Astrocyte of the hippocampus (primary cell): Measurements from ENCODE around the gene RS1.

Experiments
- DNase-seq: peaks from one replicate; pipeline ENCODE4 v3.0.0; 2011; ENCODE audit warnings: low read depth, low spot score

The RS1 gene

DNA sequence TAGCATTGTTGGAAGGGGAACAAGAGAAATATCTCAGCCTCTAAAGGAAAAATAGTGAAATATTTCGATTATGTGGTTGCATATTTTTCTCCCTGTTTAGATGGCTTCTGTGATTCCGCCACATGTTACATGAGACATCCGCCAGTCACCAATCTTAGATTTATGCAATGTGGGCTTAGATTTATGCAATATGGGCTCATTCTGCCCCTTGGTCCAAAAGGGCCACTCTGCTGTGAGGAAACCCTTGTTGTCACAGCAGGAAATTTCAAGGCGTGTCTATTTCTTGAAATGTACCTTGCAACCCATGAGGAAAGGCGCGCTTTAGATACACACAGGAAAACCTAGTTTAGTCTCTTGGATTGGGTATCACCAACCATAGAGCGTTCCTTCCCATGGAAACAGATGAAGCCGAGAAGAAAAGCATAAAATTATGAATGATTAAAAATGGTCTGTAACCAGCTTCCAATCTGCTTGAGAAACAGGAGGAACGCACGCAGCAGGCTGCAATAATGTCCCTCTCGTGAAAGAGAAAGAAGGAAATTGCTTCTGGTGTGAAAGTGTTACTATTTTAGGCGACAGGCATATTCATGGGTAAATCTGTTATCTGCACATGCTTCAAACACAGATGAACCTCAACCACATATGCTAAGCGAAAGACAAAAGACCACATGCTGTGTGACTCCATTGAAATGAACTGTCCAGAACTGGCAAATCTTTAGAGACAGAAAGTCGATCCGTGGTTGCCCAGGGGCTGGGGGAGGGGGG, 3.7 kb downstream of the RS1 start:
- DNase-seq: no peak

DNA sequence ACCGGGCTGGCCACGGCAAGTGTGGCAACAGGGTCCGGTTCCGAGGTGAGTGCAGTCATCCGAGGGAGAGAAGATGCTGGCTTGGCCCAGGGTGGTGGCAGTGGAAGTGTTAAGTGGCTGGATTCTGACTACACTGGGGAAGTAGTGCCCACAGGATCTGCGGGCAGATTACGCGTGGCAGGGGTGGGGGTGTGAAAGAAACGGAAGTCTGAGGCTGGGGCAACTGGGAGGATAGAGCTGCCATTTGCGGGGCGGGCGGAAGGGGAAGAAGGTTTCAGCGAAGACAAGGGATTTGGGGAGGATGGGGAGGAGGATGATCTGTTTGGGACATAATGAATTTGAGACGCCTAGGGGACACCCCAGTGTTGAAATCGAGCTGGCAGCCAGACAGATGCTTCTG, 5.3 kb downstream of the RS1 start:
- DNase-seq: no peak

DNA sequence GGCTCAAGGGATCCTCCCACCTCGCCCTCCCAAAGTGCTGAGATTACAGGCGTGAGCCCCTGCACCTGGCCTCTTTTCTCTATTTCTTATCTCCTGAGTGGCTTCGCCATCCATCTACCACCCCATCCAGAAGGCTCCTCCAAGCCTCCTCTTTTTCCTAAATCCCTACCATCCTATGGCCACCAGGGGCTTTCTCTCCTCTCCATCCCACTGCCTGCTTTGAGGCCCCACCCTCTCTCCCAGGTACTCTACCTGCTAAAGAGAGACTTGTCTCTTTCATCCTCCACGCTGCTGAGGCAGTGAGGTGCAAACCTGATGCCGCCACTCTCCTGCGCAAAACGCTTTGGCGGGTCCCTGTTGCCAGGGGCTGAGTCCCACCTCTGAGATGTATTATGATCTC, 7.0 kb downstream of the RS1 start:
- no peak for DNase-seq

GRCh38 chrX:18661273-18661672, 10.6 kb downstream of the RS1 start:
- DNase-seq: no peak

GRCh38 chrX:18654875-18655836, 16.8 kb downstream of the RS1 start:
- peak; percentile 70 for DNase-seq

DNA sequence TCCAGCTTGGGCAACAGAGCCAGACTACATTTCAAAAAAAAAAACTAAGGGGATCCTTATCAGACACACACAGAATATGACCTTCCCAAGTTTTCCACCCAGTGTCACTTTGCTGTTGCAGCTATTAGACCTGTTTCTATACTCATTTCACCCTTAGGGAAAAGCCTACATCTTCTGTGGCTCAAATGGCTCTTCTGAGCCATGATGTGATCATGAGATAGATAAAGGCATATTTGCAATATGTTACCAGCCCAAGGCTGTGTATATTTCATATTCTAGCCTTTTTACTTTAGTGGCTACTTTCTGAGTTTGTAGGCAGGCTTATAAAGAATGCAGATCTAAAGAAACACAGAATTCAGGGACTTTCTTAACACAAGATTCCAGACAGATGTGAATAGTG, 19.3 kb downstream of the RS1 start:
- DNase-seq: no peak

DNA sequence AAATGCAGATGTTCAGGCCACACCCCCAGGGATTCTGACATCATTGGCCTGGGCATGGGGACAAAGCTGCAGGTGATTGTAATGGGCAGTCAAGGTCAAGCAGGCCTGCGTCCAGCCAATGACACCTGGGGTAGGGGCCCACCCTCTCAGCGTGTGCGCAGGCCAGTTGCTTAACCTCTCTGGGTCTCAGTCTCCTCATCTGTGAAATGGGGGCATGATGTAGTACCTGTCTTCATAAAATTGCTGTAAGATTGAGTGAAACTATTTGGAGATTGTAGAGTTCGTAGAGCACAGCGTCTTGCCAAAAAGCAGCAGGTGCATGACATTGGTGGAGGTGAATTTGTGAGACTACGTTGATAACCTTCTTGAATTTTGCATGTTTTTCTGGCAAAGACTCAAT, 21.2 kb downstream of the RS1 start:
- DNase-seq: no peak

- DNase-seq: peak; percentile 32
Observed at GRCh38 chrX:18649498-18649951, 22.4 kb downstream of the RS1 start.

- DNase-seq: no peak
Observed at GRCh38 chrX:18647621-18648020, 24.3 kb downstream of the RS1 start.

DNA sequence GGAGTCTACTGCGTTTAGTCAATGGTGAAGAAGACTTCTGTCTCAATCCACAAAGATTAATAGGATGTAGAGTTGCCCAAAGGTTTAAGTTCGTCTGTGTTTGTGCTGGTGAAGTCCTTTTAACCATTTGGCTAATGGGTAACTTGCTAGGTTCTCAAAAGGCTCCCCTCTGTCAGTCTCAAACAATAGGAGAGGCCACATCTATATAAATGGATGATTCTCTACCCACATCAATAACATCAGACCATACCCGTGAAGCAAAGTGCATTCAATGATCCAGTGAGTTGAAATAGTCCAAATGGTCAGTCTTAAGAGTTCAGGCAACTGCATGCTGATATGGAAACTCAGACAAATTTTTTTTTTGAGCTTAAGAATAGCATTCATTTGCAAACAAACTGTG, 28.1 kb downstream of the RS1 start:
- DNase-seq: no peak

GRCh38 chrX:18643243-18643642, 28.7 kb downstream of the RS1 start:
- DNase-seq: no peak

DNA sequence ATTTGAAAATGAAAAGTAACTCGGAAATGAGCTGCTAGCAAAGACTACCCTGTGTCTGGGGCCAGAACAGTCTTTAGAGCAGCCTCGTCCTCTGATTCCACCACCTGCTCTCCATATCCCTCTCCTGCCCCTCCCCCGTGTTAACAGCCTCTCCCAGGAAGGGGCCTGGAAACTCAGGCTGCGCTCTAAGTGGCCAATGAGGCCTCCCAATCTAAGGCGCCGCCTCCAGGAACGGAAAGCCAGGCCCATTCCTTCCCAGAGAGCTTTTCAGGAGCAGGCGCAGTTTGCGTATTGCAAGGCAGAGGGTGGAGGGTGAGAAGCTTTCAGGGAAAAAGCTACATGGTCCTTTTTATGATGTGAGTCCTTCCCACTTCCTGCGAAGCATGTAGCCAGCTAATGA, 31.2 kb downstream of the RS1 start:
- DNase-seq: no peak

GRCh38 chrX:18639280-18639679, 32.6 kb downstream of the RS1 start:
- no peak for DNase-seq

DNA sequence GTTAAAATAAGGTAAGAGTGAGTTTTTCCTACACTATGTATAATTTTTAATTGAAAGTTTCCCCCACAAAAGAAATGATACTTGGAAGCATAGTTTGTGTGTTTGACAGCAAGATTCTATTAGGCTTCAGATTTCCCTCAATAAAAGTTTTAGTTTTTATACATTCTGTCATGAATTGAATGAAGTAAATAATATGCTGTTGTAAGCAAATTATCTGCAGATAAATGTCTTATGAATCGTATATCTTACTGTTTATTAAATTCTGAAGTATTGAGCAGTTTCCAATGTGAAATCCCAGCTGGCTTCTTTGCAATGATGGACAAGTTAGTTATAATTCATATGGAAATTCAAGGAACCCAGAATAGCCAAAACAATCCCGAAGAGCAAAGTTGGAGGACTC, 33.5 kb downstream of the RS1 start:
- no peak for DNase-seq

GRCh38 chrX:18630934-18631333, 41.0 kb downstream of the RS1 start:
- no peak for DNase-seq

DNA sequence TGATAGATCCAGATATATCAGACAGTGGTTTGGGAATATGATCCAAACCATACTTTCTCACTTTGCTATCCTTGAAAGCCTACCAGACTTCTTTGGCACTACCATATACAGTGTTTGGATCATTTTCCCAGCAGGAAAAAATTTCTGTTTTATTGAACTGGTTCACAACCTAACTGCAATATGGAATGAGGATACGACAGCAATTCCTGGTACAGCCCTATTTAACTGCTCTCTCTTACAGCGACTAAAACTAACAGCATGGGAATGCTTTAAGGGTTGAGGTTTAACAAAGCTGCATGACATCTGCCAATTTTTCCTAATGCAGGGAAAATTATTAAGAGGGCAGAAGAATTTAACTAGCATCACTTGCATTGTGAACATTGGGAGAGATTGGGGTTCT, 47.3 kb downstream of the RS1 start:
- DNase-seq: no peak

DNA sequence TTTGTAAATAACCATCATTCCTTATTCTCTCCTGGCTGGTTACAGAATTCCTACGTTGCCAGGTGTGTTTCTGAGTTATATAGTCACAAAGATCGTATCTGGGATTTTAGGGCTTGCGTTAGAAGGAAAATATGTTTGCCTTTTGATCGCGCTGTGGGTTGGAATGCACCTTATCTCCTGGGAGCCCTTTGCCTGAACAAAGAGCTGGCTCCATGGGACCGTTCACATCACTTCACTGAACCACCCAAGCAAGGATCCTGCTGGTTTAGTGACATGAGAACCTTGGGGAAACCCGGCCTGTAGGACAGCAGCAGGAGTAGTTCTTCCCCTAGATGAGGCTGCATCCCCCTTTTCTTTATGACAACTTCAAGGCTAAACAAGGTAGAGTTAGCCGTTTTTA, 51.6 kb downstream of the RS1 start:
- DNase-seq: no peak

DNA sequence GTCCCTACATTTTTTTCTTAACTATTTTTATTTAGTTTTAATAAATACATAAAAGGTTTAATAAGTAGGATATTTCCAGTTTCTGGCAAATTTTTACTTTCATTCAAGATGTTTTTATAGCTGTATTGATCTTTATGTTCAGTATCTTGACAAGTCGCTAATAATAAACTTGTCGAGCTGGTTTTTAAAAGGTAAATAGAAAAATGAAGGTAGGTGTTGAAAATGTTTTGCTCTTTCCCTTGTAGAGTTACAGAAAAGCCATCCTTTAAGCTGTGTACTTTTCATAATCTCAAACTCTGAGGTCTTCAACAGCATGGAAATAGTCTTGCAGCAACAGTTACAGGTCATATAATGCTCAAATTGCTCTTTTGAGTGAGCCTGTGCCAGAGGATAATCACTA, 52.6 kb downstream of the RS1 start:
- DNase-seq: no peak

DNA sequence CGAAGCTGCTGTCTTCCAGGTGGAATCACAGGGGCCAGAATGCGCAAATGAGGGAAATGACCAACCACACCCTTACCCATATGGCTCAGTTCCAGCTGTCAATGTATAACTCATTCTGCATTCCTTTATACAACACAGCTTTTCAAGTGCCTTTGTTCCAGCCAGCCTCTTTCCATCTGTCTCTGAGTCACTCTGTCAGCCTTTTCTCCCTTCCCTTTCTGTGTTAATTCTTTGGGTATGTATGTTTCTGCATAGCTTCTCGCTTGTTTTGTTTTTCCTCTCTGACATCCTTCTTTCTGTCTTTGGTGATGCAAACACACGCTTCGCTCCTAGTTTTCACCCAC, 54.5 kb downstream of the RS1 start:
- peak; percentile 75 for DNase-seq

- DNase-seq: no peak
Observed at GRCh38 chrX:18616688-18617406, 55.1 kb downstream of the RS1 start.

GRCh38 chrX:18613930-18614639, 57.8 kb downstream of the RS1 start:
- no peak for DNase-seq

- DNase-seq: no peak
Observed at GRCh38 chrX:18607966-18608365, 63.9 kb downstream of the RS1 start.
